Coronary artery (tissue), 2 donors: ENCODE data around the gene TP73.

Experiments
- DNase-seq: peaks from one replicate; pipeline ENCODE4 v3.0.0-alpha.2; 2017; ENCODE audit warnings: low spot score
- H3K27ac ChIP-seq, 2 donors: fragments of 200-600 bp; sonication (generic); one replicate each; pipeline ENCODE4 v1.5.1; 2016 to 2019
- H3K4me3 ChIP-seq: fragments of 200-600 bp; sonication (generic); 2 replicates; pipeline ENCODE4 v1.5.1; 2016; ENCODE audit warnings: mild to moderate bottlenecking, moderate library complexity
- TF ChIP-seq, protein P1 (sequence below): fragments of 200-600 bp; sonication (generic); IDR thresholded peaks from one replicate; pipeline ENCODE4 v1.5.1; 2019; ENCODE audit warnings: antibody characterized with exemption

Gene TP73

DNA sequence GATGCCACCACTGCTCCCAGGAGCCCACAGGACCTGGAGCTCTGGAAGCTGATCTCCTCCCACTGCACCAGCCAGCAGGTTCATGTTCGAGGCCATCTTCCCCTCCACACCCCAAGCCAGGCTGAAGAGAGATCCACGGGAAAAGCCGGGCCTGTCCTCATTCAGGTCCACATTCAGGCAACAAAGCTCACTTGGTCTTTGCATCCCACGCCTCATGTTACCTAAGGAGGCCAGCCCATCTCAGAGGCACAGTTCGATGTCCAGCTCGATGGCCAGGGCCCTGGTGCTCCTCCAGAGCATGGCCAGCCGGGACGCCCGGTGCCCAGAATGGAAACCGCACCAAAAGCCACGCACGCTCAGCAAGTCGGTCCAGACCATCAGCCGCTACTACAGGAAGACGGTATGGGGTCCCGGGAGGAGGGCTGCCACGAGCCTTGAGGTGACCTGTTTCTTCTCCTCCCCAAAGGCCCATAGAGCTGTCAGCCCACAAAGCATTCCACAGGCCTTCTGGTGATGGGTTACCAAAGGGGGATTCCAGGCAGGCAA, 100.2 kb downstream of the TP73 start, which contains the start of gene CCDC27:
Gene CCDC27 (plus strand): TSS at position 51 of the 546 bp plus-strand sequence. CDS start 32 bp downstream, at position 83.
- DNase-seq = no peak
- Histone ChIP-seq H3K4me3 (no peak within 1 kb of the TSS), H3K27ac (no peak within 1 kb of the TSS)
- TF ChIP-seq, protein P1, sequence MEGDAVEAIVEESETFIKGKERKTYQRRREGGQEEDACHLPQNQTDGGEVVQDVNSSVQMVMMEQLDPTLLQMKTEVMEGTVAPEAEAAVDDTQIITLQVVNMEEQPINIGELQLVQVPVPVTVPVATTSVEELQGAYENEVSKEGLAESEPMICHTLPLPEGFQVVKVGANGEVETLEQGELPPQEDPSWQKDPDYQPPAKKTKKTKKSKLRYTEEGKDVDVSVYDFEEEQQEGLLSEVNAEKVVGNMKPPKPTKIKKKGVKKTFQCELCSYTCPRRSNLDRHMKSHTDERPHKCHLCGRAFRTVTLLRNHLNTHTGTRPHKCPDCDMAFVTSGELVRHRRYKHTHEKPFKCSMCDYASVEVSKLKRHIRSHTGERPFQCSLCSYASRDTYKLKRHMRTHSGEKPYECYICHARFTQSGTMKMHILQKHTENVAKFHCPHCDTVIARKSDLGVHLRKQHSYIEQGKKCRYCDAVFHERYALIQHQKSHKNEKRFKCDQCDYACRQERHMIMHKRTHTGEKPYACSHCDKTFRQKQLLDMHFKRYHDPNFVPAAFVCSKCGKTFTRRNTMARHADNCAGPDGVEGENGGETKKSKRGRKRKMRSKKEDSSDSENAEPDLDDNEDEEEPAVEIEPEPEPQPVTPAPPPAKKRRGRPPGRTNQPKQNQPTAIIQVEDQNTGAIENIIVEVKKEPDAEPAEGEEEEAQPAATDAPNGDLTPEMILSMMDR = no peak

DNA sequence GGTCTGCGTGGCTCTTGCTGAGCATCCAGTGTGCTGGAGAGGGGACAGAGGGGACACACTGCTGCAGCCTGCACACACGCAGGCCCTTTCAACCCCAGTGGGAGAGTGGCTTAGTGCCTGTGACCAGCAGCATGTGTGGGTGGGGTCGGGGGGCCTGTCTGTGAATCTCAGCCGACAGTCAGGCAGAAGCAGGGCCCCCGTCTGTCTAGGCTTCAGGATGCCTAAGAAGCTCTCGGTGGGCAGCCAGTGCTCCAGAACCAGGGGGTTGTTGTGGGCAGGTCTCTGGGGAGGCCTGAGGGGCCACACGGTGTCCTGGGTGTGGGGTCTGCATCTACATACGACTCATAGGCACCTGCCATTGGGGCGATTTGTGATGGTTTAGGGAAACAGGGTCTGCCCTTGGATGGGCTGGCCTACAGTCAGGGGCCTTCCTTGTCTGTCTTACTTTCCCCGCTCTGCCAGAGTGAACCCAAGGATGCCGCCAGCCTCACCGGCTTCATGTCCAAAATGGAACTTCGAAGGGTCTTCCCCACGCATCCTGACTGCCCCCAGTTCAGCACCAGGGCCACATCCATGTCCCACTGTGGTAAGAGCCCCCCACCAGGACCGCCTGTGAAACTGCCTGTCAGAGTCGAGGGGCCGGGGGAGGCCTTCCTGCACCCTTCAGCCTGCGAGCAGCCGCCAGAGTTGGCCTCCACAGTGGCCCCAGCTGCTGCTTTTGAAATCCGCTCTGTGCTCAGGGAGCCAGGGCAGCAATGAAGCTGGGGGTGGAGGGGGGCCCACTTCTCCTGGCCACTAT, 101.5 kb downstream of the TP73 start:
- no peak overlapping the region for H3K4me3 ChIP-seq
- no peak for DNase-seq
- no peak overlapping the region for H3K27ac ChIP-seq
- TF ChIP-seq, protein P1 = no peak

DNA sequence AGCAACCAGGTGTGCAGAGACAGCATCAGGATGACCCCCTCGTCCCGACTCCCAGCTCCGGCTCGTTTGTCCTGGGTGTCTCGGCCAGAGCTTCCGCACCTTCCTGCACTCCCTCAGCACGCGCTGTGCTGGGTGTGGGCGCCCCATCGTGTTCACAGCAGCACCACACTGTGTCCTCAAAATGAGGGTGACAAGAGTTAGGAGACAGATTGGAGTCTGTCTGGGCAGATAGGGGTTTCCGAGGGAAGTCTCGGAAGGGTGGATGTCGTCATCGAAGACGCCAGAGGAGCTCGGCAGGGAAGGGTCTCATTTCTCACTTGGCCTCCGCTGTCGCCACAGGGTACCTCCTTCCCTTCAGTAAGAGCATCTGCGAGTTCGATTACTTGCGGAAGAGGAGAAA, 104.1 kb downstream of the TP73 start:
- DNase-seq = no peak
- Histone ChIP-seq H3K27ac (no peak overlapping the region), H3K4me3 (no peak overlapping the region)
- TF ChIP-seq, protein P1 = no peak

DNA sequence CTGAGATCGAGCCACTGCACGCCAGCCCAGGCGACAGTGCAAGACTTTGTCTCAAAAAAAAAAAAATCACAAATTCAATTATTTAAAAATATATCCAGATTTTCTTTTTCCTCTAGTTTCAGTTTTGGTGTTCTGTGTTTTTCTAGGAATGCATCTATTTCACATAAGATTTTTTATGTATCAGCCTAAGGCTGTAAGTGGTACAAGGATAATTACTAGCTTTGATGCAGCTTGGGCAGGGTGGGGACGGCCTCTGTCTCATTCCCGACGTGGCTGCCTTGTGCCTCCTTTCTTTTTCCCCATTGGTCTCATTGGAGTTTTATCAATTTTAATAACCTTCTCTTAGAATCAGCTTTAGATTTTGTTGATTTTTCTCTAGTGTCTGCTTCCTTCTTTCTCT, 106.8 kb downstream of the TP73 start:
- DNase-seq = no peak
- Histone ChIP-seq H3K4me3 (no peak overlapping the region), H3K27ac (no peak overlapping the region)
- TF ChIP-seq, protein P1 = no peak

DNA sequence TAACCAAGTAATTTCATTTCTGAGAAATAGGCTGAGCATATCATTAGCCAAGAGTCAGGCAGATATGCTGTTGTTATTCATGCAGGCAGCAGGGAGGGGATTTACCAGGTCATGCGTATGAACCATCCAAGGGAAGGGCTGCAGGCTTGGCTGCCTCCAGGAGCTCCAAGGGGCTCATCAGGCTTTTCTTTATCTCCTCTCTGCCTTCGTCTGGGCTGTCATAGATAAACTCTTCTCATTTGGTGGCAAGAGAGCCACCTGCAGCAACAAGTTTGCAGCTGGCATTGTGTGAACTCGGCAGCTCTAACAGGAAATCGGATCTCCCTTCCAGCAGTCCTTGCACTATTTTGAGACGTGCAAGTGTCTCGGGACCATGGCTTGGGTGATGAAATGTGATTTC, 107.5 kb downstream of the TP73 start:
- TF ChIP-seq, protein P1 = no peak
- no peak for DNase-seq
- Histone ChIP-seq H3K4me3 (no peak overlapping the region), H3K27ac (no peak overlapping the region)

DNA sequence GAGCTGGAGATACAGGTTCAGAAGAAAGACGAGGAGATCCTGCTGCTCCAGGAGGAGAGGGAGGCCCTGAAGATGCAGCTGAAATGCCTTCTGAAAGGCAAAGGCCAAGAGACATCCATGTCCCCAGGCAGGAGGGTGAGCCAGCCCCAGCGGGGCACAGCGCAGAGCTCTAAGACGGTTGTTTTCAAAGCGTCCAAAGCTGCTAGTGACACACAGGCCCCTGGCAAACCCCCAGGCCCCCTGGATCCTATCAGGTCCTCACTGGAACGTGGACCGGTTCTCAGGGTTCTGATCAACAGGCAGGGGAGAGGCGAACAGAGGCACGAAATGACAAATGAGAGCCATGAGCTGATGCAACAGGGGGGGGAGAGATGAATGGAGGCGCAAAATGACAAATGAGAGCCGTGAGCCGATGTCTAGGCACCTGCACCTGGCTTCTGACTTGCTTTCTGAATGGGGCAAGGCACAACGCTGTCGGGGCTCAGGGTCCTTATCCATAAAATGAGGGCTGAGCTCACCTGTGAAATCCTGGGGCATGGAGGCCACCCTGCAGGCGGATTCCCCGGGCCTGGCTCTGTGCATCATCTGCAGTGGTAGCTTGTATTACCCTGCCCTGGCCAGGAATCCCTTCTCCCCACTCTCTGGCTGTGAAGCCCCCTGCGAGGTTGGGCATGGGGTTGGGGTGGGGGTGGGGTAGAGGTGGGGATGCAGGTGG, 109.1 kb downstream of the TP73 start:
- Histone ChIP-seq H3K27ac (no peak overlapping the region), H3K4me3 (no peak overlapping the region)
- no peak for DNase-seq
- TF ChIP-seq, protein P1 = no peak
